Adrenal gland (tissue), 12 donors: Measurements from ENCODE around the gene PKNOX1. TPM values are rescaled to one million over a fixed set of nuclear protein-coding genes. Genes with fewer than 3 reads are reported as not detected.
"Not testable (repeated sequence)": the region's sequence is repeated elsewhere in the genome, so short reads cannot be mapped to it uniquely, and the experiment has no call there.

Experiments
- DNase-seq, 7 donors: peaks; one replicate each; pipeline ENCODE4 v3.0.0-alpha.2; 2019 to 2020
- H3K27ac ChIP-seq, 5 donors: fragments of 200-600 bp; sonication (generic) in 4 of 5; 1 replicate in 3 of 5; 2 replicates in 2 of 5; pipeline versions ENCODE4 v1.5.1 to v1.8.0; 2016 to 2020; ENCODE audit warnings: mild to moderate bottlenecking in 1 of 5
- H3K27me3 ChIP-seq: fragments of 200-600 bp; 2 replicates; pipeline ENCODE4 v1.8.0; 2021
- H3K36me3 ChIP-seq, 2 donors: fragments of 200-600 bp; replicated peaks in 1 of 2; 1 replicate in 1 of 2; 2 replicates in 1 of 2; pipeline versions ENCODE4 v1.5.1 to v1.8.0; 2018 to 2022
- H3K4me1 ChIP-seq, 2 donors: fragments of 200-600 bp; replicated peaks in 1 of 2; 1 replicate in 1 of 2; 2 replicates in 1 of 2; pipeline versions ENCODE4 v1.5.1 to v1.8.0; 2018 to 2021
- H3K4me3 ChIP-seq, 4 donors: fragments of 200-600 bp; sonication (generic) in 3 of 4; one replicate each; pipeline ENCODE4 v1.5.1; 2016 to 2018
- H3K9me3 ChIP-seq, 3 donors: fragments of 200-600 bp; sonication (generic) in 1 of 3; replicated peaks in 1 of 3; 1 replicate in 2 of 3; 2 replicates in 1 of 3; pipeline versions ENCODE4 v1.5.1 to v1.8.0; 2016 to 2021
- CTCF ChIP-seq, 6 experiments: fragments of 450-650 bp in 4 of 6; fragments of 200-600 bp in 2 of 6; sonication (generic) in 1 of 6; IDR thresholded peaks; 1 replicate in 5 of 6; 2 replicates in 1 of 6; pipeline versions ENCODE4 v1.5.1 to v1.8.0; 2016 to 2021; ENCODE audit warnings: antibody characterized with exemption in 6 of 6, mild to moderate bottlenecking in 2 of 6, moderate library complexity in 1 of 6
- POLR2A ChIP-seq, 2 donors: fragments of 450-650 bp; IDR thresholded peaks; one replicate each; pipeline ENCODE4 v1.6.1; 2017; ENCODE audit warnings: antibody characterized with exemption in 2 of 2, mild to moderate bottlenecking in 2 of 2, moderate library complexity in 1 of 2
- WGBS, 4 donors: extraction: QIAGEN DNeasy Blood & Tissue Kit in 2 of 4; methylation state at CpG; one replicate each; pipeline versions ENCODE4 v1.1.5 to v1.1.7; 2013 to 2017; 5-methylcytosine and 5-hydroxymethylcytosine counted together
- intact Hi-C, 2 donors: fragments of 100-400 bp; cut with DNase I; formaldehyde crosslinking; loops; one replicate each; pipeline versions ENCODE4 v1.14.1 to v1.15.0; 2022 to 2023
- polyA plus RNA-seq, 3 donors: library from polyadenylated mRNA; stranded (reverse); fragments of 200-250 nt in 2 of 3; fragments of 350-450 nt in 1 of 3; fragmentation: Illumina TruSeq in 1 of 3; extraction: RNeasy Lipid Tissue Mini Kit (QIAGEN cat#74804) in 1 of 3; gene quantifications; one replicate each; pipeline ENCODE4 v1.2.3, GENCODE V29; 2013 to 2014
- total RNA-seq, 9 donors: library from RNA; depleted of rRNA in 4 of 9; stranded (reverse); fragments of >200 nt in 4 of 9; fragments of 120-200 nt in 1 of 9; fragmentation: NEBNext Ultra II Directional in 1 of 9; extraction: Animal tissue kit (Norgen Biotek cat#: 25700) in 1 of 9; gene quantifications; one replicate each; pipeline versions ENCODE4 v1.1.0 to v1.2.4, GENCODE V29; 2013 to 2023
- donor health status: healthy with polysubstance abuse.
- donor health status: Bipolar disorder and iron deficiency.
- donor health status: DM: yes; HTN: yes; CAD: no.
- donor health status: DM: no; HTN: no; CAD: no.
- donor health status: DM: no; HTN: no; CAD: no.
- donor health status: DM: yes; HTN: yes; CAD: no.

PKNOX1 gene
- total and polyA plus RNA-seq, 12 donors: 8.2 to 21.7 (median 12.6) TPM

- H3K9me3 ChIP-seq: no peaks in the 10 kb centered on the region
Measured at GRCh38 chr21:42983869-42984268, 9.5 kb downstream of the PKNOX1 start.

GRCh38 chr21:42986125-42986783 lies 11.9 kb downstream of the PKNOX1 start:
- intact Hi-C loops: no loop called here
- no peak for TF ChIP-seq CTCF (IDR thresholded peaks at IDR 0.05)
- no peak for TF ChIP-seq POLR2A (IDR thresholded peaks at IDR 0.05)
- Histone ChIP-seq H3K9me3 (no peaks in the 10 kb centered on the region), H3K36me3 (no peaks in the 10 kb centered on the region), H3K27ac (no peak overlapping the region), H3K4me3 (no peak overlapping the region), H3K4me1 (peaks cover 0 to 2% of the 10 kb centered on the region in 2 donors), H3K27me3 (no peaks in the 10 kb centered on the region)
- DNase-seq: no peak
- WGBS, 4 donors: 88 to 91% (median 89%) methylated on average over 7 of the region's 7 CpGs

More at GRCh38 chr21:42983869-42984268, 9.5 kb downstream of the PKNOX1 start:
- Histone ChIP-seq H3K27ac (no peak overlapping the region), H3K27me3 (no peaks in the 10 kb centered on the region), H3K36me3 (no peaks in the 10 kb centered on the region), H3K4me1 (peaks cover 0 to 6% of the 10 kb centered on the region in 2 donors), H3K4me3 (no peak overlapping the region)
- WGBS, 4 donors: 70 to 87% (median 86%) methylated on average over 5 of the region's 5 CpGs
- intact Hi-C loops: no loop called here
- DNase-seq: no peak
- no peak for TF ChIP-seq POLR2A (IDR thresholded peaks at IDR 0.05)
- no peak for TF ChIP-seq CTCF (IDR thresholded peaks at IDR 0.05)

- Histone ChIP-seq H3K4me1 (peaks cover 0 to 4% of the 10 kb centered on the region in 2 donors), H3K4me3 (no peak overlapping the region), H3K36me3 (no peaks in the 10 kb centered on the region), H3K27me3 (no peaks in the 10 kb centered on the region), H3K9me3 (no peaks in the 10 kb centered on the region), H3K27ac (no peak overlapping the region)
- intact Hi-C loops: no loop called here
- WGBS, 4 donors: 90 to 97% (median 94%) methylated on average over 10 to 12 of the region's 12 CpGs
- DNase-seq: no peak
- TF ChIP-seq CTCF (IDR thresholded peaks at IDR 0.05) (no peak), POLR2A (IDR thresholded peaks at IDR 0.05) (no peak)
Measured at GRCh38 chr21:42988236-42988965, 14.0 kb downstream of the PKNOX1 start.

GRCh38 chr21:42989370-42989769 lies 15.0 kb downstream of the PKNOX1 start:
- H3K9me3 ChIP-seq, H3K27me3 ChIP-seq, H3K36me3 ChIP-seq, H3K4me3 ChIP-seq, DNase-seq, H3K27ac ChIP-seq, intact Hi-C loops, H3K4me1 ChIP-seq: not testable (repeated sequence)
- 78 to 89% (median 88%) methylated on average over 7 to 9 of the region's 9 CpGs for WGBS, 4 donors
